GM10266 (cell line): ENCODE data around the gene CRIM1.

Experiments
- DNase-seq: peaks from one replicate; pipeline ENCODE4 v3.0.0; 2012; ENCODE audit errors: extremely low spot score
- CTCF ChIP-seq: IDR thresholded peaks from 2 replicates; pipeline ENCODE4 v1.5.1; 2012; ENCODE audit warnings: mild to moderate bottlenecking, low read depth; ENCODE audit not compliant: control insufficient read depth, insufficient read depth; ENCODE audit errors: missing control alignments

The CRIM1 gene

GRCh38 chr2:36530178-36530982 is 174.8 kb downstream of the CRIM1 start:
- peak; percentile 39 for DNase-seq

GRCh38 chr2:36530983-36531354 is 175.4 kb downstream of the CRIM1 start:
- no peak for TF ChIP-seq CTCF
- peak; percentile 25 for DNase-seq

More at GRCh38 chr2:36530178-36530982, 174.8 kb downstream of the CRIM1 start:
- no peak for TF ChIP-seq CTCF

- DNase-seq = no peak
- TF ChIP-seq CTCF = no peak
Observed at GRCh38 chr2:36534275-36534799, 178.8 kb downstream of the CRIM1 start.

- TF ChIP-seq CTCF = no peak
- DNase-seq = no peak
Observed at GRCh38 chr2:36535099-36535498, 179.5 kb downstream of the CRIM1 start.

GRCh38 chr2:36536776-36537175 is 181.2 kb downstream of the CRIM1 start:
- no peak for TF ChIP-seq CTCF
- DNase-seq = no peak

- no peak for DNase-seq
- TF ChIP-seq CTCF = no peak
Observed at GRCh38 chr2:36538335-36538734, 182.8 kb downstream of the CRIM1 start.

GRCh38 chr2:36539631-36540030 is 184.1 kb downstream of the CRIM1 start:
- TF ChIP-seq CTCF = no peak
- peak; percentile 8 for DNase-seq
